ENCODE results near the gene GALNT10.

The GALNT10 gene

DNA sequence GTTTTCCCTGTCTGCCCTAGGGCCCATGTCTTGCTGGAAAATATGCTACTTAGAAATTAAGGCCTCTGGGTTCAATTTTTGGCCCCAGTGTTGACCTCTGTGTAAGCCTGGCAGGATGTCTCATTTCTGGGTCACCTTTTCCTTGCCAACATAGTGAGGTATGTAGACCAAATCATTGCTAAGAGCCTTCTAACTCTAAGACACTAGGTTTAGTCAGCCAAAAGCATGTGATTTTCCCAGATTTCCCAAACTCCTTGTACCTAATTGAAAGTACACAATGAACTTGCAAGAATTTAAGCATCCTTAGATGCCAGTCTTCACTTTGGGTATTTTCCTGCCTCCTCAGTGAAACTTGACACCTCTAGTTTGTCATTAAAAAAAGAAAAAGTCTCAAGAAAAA lies 77.0 kb downstream of the GALNT10 start:
- no peak for DNase-seq (ENCODE audit: low spot score)

DNA sequence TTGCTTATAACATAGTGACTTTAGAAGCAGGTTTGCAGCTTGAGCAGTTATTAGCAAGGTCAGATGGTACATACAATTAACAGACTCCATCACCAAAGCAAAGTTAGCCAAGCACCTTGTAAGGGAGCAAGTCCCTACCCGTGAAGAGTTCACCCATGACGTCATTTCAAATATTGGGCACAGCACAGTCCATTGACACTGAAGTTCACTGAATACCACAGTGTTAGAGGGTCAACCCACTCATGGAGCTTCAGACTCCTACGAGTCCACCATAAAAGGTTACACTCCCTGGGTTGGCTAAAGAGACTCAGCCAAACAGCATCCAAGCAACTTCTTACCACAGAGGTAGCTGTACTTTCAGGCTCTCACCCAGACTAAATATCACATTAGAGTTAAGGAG lies 77.5 kb downstream of the GALNT10 start:
- no peak for DNase-seq (ENCODE audit: low spot score)

DNA sequence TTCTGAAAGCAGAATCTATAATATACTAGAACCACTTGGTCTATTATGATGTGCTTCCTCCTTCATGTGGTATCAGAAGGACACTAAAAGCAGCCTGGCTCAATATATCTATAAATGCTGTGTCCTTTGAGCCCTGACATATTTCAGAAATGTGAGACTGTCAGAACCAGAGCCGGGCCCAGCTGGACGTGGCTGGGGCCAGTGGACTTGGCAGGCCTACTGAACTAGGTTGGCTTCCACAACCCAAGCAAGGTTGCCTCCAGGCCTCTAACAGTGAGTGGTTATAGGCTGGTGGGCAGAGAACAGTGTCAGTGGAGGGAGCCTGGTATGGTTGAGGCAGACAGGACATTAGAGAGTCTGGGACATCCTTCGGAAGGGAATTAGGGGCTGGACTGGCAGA lies 78.9 kb downstream of the GALNT10 start:
- no peak for DNase-seq (ENCODE audit: low spot score)

DNA sequence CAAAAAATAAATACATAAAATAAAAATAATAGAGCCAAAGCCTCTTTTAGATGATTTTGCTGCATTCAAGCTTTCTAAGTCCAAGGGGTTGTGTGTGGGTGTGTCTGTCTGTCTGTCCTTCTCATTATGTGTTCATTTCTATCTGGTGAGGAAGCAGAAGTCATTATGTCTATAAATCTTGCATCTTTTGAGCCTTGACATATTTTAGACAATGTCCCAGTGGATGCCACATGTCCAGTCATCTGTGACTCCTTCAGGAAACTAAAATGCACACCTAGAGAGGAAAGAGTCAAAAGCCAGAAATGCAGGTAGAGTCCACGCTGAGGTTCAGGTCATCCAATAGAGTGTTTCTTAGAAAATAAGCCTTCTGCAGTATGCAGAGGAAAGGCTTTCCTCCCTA lies 80.9 kb downstream of the GALNT10 start:
- no peak for DNase-seq (ENCODE audit: low spot score)

DNA sequence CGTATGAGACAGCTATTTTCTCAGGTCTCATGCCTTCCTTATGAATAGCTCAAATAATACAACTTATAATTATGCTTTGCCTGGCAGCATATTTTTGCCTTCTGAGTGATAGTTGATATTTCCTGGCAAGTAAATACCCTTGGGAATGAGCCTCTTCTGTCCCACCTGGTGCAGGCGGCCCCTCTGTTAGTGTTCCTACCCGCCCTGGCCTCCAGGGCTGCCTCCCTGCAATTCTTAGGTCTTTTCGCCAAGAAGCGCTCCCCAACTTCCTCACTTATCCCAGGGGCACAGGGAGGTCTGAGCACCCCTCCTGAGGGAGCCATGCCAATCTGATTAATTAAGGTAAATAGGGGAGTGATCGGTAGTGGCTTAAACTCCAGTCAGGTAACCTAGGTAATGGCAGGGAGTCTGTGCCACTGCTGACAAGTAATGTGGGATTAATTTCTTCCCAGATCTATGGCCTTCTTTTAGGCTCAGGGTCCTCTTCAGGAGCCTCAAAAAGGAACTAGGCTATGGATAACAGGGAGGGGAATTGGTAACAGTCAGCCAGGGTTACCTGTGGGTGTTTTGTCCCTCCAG lies 81.5 kb downstream of the GALNT10 start:
- no peak for DNase-seq (ENCODE audit: low spot score)

DNA sequence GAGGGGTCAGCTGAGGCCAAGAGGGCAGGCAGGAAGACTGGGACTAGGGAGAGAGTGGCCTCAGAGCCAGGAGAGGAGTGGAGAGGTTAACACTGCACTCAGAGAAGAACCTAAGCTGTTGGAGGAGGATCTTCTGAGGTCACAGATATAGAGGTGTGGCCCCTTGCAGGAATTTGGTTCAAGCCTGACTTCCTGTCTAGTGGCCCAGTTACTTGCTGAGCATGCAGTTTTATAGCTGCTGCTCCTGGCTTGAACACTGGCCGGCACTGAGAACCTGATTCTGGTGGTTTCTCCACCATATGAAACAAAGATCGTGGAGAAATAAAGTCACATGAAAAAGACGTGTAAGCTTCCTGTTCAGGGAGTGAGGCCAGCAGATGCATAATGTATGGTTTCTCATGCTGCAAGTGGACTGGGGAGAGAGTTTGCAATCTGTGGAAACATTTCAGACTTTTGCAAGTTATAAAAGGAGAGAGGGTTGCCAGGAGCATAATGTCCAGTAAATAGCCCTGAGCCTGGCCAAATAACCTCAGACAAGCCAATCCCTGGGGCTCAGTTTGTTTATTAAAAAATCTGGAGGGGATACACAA lies 82.6 kb downstream of the GALNT10 start:
- no peak for DNase-seq (ENCODE audit: low spot score)

DNA sequence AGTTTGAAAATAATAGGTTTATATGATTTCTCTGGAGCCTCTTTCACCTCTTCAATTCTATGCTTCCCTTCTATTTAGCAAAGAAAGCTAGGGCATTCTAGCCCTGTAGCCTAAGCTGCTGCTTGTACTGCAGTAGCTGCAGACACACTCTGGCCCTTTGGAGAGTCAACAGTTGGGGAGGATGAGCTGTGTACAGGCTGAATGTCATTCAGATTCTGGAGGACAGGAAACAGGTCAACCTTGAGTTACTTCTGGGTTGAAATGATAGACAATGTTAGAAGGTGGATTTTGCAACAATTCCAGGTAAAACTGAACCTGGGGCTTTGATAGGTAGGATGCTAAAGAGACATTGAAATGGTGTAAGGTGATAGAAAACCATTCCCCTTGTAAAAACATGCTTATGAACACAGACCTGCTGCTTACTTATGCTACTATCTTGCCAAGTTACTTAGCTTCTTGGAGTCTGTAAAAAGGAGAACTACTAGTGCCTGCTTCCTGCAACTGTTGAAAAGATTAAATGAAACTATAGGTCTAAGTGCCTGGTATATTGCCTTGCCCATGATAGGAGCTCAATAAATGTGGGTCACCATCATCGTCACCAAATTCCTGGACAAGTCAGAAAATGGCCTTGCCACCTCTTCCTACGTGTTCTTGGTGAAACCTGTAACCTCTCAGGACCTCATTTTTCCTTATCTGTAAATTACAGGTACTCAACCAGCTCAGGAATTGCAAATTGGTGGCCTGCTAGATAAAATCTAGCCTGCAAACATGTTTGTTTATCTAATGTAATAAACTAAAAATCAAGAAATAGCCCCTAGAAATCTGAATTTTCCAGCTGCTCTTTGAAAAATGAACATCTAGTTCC lies 83.7 kb downstream of the GALNT10 start:
- DNase-seq (ENCODE audit: low spot score) = no peak

DNA sequence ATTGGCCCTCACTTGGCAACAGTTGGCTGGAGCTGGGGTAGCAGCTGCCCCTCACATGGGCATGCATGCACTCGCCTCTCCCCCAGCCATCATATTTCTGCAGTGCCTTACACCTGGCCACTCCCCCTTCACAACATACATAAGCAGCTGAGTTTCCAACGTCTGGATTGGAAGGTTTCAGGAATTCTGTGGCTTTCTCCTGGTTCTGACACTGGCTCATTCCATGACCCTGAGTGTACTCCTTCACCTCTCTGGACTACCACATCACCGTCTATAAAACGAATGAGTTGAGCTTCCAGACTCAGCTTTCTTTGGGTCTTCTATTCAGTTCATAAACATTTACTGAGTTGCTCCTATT lies 84.3 kb downstream of the GALNT10 start:
- no peak for DNase-seq (ENCODE audit: low spot score)

DNA sequence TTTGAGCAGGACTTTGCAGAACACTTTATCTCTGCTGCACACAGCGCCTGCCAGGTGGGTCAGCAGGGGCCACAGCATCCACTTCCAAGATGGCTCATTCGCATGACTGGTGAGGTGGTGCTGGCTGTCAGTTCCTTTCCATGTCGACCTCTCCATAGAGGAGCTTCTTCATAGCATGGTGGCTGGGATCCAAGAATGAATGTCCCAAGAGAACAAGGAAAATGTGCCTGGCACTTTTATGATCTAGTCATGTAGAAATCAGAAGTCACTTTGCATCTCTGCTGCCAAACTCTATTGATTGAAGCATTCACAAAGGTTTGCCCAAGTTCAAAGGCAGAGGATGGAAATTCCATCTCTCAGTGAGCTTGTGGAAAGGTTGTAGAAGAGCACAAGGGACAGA lies 85.0 kb downstream of the GALNT10 start:
- no peak for DNase-seq (ENCODE audit: low spot score)

DNA sequence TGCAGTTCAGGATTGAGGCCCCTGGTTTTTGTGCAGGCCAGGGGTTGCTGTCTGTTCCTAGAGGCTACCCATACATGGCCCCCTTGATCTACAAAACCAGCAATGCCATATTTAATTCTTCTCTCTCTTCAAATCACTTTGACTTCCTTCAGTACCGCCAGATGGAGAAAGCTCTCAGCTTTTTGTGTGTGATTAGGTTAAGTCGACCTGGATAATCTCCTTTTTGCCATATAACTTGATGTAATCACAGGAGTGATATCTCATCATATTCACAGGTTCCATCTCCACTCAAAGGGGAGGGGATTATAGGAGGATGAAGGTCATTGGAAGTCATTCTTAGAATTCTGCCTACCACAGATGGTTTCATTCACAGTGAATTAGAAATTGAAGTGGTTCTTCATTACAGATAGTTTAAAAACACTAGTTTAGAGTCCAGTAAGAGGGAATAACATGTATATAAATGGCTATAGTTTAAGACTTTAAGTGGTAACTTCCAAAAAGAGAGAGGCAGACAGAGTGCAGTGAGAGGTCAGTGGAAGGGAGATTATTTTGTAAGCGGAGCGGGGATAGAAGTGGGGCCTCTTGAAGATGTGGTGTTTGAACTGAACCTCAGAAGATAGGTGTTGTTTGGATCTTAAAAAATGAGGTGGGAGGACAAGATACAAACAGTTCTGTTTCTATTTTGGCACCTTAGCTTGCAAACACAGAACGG lies 85.9 kb downstream of the GALNT10 start:
- DNase-seq (ENCODE audit: low spot score) = no peak

DNA sequence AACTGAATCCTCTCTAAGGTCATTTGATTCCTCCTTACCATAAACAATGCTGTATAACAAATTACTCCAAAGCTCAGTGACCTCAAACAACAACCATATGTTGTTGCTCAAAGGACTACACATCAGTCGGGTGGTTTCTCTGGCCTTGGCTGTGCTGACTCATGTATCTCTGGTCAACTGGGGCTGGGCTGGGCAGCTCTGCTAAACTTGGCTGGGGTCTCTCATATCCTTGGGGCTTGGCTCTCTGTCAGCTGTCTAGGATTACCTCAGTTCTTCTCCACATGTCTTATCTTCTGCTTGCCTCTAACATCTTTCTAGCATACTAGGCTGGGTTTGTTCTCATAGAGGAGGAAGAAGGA lies 86.4 kb downstream of the GALNT10 start:
- DNase-seq (ENCODE audit: low spot score) = no peak

DNA sequence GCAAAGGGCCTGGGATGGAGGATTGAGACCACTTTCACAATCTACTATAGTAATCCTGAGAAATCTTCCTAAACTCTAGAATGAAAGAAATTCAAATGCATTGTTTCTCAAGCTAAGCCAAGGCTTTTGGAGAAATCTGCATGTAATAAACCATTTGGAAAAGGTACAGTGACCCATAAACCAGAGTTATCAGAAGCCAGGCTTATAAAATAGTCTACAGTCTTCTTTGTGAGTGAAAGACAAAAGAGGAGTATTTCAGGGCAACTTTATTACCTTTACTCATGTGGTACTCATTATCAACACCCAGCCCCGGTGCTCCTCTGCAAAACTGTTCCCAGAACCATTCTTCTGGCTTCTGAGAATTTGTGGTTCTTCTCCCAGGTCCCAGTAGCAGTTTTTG lies 87.0 kb downstream of the GALNT10 start:
- no peak for DNase-seq (ENCODE audit: low spot score)

DNA sequence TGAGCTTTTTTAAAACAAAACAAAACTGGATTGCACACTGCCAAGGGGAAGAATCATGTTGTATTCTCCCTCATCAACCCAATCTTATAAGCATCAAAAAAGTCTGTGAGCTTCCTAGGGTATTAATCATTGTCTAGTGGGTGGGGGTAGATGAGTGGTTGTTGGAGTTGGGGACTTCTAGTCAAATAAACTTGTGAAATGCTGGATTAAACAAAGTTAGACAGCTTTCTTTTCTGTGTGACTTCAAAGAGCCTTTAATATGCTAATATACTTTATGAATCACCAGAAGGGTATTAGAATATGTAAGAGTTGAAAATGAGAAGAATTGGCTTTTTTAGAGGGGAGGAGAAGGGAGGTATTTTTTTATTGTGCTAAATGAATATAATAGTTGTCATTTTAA lies 87.7 kb downstream of the GALNT10 start:
- DNase-seq (ENCODE audit: low spot score) = no peak

DNA sequence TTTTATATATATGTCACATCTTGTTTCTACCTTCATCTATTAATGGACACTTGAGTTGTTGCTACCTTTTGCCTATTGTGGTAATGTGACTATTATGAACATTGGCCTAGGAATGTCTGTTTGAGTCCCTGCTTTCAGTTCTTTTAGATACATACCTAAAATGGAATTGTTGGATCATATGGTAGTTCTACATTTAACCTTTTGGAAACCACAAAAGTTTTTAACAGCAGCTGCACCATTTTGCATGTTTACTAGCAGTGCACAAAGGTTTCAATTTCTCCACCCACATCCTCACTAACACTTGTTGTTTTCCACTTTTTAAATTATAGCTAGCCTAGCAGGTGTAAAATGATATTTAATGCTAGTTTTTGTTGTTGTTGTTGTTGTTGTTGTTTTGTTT lies 88.4 kb downstream of the GALNT10 start:
- DNase-seq (ENCODE audit: low spot score) = no peak

DNA sequence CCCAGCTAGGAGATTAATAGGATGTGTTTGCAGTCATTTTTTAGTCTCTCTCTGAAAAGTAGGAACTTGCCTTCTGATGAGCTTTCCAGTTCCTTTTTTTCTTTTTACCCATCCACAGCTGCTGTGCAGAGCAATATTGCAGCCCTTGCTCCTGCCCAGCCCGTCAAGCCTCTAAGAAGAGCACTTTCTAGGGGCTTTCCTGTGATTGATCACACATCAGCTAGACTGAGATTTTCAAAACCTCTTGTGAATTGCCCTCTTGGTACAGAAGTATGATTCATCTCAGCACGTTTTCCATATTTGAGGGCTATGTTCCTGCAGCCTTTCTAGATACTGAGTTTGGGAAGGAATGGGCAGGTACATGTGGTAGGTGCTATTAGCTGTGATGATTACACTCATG lies 93.9 kb downstream of the GALNT10 start:
- DNase-seq (ENCODE audit: low spot score) = no peak

DNA sequence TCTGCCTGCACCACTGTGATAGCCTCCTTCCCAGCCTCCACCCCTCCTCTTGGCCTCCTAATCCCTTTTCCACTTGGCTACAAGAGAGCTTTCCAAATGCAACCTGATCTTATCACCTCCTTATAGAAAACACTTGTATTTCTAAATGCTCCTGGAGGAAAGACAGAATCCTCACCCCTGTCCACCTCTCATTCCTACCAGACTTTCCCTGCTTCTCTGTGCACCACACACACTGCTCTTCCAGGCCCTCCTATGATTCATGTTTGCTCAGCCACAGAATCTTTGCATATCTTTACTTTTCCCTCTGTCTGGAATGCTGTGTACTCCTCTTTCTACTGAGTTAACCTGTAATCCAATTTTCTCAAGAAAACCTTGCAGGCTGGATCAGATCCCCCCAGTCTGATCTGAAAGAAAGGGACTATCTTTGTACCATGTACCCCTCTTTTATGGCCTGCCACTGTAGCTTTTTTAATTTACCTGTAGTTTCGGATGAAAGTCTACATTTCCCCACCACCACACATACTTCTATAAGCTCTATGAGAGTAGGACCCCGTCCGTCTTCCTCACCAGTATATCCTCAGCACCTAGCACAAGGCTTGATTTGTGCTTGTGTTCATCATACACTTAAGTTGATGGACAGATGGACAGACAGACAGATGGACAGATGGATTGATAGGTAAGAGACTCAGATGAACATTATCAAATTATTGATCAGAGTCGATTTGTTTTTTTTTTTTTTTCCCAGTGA lies 95.3 kb downstream of the GALNT10 start:
- DNase-seq (ENCODE audit: low spot score) = peak; percentile 8

DNA sequence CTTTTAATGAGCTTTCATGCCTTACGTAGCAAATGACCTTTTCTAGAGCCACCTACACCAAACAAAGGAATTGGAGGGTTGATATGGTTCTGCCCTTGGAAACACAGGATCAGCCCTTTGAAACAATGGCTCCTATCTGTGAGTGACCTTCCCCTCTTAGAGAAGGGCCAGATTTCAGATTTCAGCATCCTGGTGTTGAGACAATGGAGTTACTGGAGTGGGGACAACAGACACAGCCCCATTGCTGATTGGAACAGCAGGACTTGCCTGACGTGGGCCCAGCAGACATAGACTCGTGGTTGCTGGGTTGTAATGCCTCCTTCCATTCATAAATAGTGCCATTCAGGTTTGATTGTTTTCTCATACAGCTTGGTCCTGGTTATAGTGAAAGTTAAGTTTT lies 96.0 kb downstream of the GALNT10 start:
- DNase-seq (ENCODE audit: low spot score) = no peak

DNA sequence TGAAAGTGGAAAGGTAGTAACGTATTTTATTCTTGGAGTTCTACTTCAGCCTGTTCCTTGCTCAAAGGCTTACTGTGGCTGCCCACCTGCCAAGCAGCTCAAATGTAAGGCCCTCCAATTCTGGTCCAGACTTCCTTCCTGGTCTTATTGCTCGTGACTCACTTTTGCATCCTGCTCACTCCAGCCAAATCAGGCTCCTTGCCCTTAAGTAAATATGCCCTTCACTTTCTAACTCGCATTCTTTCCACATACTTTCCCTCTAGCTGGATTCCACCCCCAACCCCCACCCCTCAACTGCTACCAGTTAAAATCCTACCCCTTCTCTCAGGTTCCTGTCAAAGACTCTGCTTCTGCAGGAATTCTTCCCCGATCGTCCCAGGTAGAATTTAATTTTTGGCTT lies 96.6 kb downstream of the GALNT10 start:
- peak; percentile 87 for DNase-seq (ENCODE audit: low spot score)

DNA sequence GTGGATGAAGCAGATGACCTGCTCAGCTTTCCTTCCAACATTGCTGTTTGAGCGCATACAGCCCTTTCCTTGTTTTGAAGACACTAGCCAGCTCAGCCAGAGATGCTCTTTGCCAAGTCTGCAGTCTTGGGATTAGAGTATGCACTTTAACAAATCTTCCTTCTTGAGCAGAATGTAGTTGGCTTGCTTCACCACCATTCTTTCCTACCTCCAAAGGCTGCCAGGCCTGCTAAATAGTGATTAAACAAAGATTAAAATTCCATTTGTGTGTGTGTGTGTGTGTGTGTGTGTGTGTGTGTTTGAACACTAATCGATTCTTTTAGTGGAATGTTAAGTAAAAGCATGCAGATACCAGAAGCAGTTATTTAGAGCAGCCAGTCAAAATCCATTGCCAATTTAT lies 97.6 kb downstream of the GALNT10 start:
- no peak for DNase-seq (ENCODE audit: low spot score)

DNA sequence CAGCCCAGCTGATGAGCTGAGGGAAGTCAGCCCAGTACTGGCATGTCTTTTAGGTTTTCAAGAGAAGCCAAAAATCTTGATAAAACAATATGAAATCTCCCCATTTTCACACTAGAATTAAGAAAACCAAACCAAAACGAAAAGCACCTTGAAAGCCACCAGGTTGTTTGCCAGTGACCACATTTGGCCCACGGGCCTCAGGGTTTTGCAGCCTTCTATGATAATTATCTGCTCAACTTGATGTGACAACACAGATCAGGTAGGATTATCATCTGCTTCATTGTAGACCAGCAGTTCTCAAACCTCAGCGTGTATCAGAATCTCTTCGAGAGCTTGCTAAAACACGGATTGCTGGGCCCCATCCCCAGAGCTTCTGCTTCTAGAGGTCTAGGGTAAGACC lies 101.4 kb downstream of the GALNT10 start:
- no peak for DNase-seq (ENCODE audit: low spot score)

DNA sequence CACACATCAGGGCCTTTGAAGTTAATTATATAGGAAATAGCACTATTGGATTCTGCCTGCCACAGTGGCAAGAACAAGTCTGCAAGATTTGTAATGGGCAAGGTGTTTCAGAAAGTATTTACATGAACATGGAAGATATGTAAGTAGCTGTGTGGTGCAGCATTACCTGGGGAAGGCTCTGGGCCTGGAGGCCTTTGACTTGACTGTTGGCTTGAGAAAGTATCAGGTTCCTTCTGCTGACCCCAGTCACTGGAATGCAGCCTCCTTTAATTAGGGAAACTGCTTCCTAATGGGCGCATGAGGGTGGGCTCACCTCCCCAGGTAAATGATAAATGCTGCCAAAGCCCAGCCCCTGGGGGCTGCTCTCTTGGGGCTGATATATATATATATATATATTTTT lies 102.7 kb downstream of the GALNT10 start:
- no peak for DNase-seq (ENCODE audit: low spot score)

DNA sequence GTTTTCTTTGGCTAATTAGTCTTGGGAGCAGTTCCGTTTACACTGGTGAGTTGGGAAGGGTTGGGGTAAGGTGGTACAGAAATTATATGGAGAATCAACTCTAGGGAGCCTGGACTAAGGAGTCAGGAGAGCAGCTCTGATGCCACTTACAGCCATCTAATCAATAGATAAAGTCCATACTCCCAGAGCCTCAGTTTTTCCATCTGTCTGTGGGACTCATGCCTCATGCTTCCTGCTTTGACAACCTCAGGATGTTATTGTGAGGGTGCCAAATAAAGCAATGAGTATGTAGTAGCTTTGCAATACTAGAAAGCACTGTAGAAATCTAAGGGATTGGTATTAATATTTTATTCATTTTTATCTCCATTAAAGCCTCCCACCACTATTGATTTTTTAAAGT lies 105.0 kb downstream of the GALNT10 start:
- no peak for DNase-seq (ENCODE audit: low spot score)
